Activated naive CD8-positive, alpha-beta T cell treated with anti-CD3 and anti-CD28 coated beads for 36 hours (primary cell): ENCODE data around the gene XYLB. TPM values are rescaled to one million over a fixed set of nuclear protein-coding genes. Genes with fewer than 3 reads are reported as not detected.

Experiments used
- DNase-seq: peaks from one replicate; pipeline ENCODE4 v3.0.0; 2021
- H3K27ac Mint-ChIP-seq: one replicate; pipeline ENCODE4 v1.8.0; 2022; ENCODE audit warnings: mild to moderate bottlenecking, moderate library complexity, mixed read lengths
- H3K27me3 Mint-ChIP-seq: one replicate; pipeline ENCODE4 v1.8.0; 2022; ENCODE audit warnings: mild to moderate bottlenecking, mixed read lengths
- H3K36me3 Mint-ChIP-seq: one replicate; pipeline ENCODE4 v1.8.0; 2021; ENCODE audit warnings: mild to moderate bottlenecking, mixed read lengths
- H3K4me1 Mint-ChIP-seq: one replicate; pipeline ENCODE4 v1.8.0; 2021; ENCODE audit warnings: mixed read lengths
- H3K4me3 Mint-ChIP-seq: one replicate; pipeline ENCODE4 v1.8.0; 2022; ENCODE audit warnings: mild to moderate bottlenecking, moderate library complexity, mixed read lengths
- H3K9me3 Mint-ChIP-seq: one replicate; pipeline ENCODE4 v1.8.0; 2022; ENCODE audit warnings: mixed read lengths
- total RNA-seq, 2 experiments: library from RNA; stranded (reverse); gene quantifications; one replicate each; pipeline ENCODE4 v1.2.3, GENCODE V29; 2021

The XYLB gene
- total RNA-seq, 2 experiments from 2014 or later: 6.0 to 6.9 TPM

DNA sequence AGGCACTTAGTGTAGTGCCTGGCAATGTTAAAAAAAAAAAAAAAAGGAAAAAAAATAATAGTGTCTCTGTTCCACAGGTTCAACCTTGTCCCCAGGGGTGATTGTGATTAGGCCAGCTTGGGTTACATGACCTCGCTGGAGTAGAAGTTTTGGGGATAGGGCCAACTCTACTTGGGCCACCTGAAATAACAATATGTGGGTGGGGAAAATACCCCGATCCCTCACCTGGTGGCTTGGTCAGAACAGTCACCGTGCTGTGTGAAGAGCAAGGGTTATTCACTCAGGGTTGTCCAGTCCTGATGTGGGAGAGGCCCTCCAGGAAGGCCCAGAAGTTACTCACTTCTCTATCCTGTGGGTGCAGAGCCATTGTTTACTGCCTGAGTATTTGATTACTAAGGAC, 19.5 kb downstream of the XYLB start:
- H3K36me3 Mint-ChIP-seq: peaks cover 37% of the 10 kb centered on the region
- H3K27ac Mint-ChIP-seq: no peak overlapping the region
- no peak for DNase-seq
- no peak overlapping the region for H3K4me3 Mint-ChIP-seq
- peaks cover 9% of the 10 kb centered on the region for H3K4me1 Mint-ChIP-seq
- H3K27me3 Mint-ChIP-seq: no peaks in the 10 kb centered on the region
- no peaks in the 10 kb centered on the region for H3K9me3 Mint-ChIP-seq

DNA sequence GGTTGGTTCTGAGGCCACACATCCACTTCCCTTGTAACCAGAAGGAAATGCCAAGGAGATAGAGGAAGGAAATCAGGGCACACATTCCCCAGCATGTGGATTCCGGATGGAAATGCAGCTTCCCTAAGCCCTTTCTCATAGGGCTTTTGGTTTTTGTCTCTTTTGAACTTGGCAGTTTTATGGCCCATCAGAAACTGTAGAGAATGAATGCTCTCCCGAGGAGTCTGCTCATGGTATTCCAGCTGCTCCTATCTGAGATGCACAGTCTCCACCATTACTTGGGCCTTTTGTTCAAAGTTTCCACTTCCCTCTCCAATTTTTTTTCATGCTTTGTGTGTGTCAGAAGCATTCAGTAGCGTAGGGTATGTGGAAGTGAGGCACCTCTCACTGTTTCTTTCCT, 21.2 kb downstream of the XYLB start:
- Mint-ChIP-seq H3K9me3 (no peaks in the 10 kb centered on the region), H3K36me3 (peaks cover 41% of the 10 kb centered on the region), H3K4me1 (peaks cover 9% of the 10 kb centered on the region), H3K27me3 (no peaks in the 10 kb centered on the region), H3K27ac (no peak overlapping the region), H3K4me3 (no peak overlapping the region)
- DNase-seq: no peak

DNA sequence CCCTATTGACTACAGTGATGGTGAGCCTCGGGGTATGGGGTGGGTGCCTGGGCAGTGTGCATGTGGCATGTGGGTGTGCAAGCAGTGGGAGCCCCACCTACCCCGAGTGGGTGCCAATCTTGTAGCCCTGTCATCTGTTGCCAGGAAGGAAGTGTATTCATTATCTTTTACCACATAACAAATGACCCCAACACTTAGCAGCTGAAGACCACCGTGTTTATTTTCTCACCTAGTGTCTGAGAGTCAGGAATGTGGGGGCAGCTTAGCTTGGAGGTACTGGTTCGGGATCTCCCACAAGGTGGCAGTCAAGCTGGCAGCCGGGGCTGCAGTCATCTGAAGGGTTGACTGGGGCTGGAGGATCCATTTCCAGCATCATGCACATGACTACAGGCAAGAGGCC, 21.7 kb downstream of the XYLB start:
- no peaks in the 10 kb centered on the region for H3K9me3 Mint-ChIP-seq
- peaks cover 12% of the 10 kb centered on the region for H3K4me1 Mint-ChIP-seq
- peaks cover 42% of the 10 kb centered on the region for H3K36me3 Mint-ChIP-seq
- no peak overlapping the region for H3K4me3 Mint-ChIP-seq
- no peaks in the 10 kb centered on the region for H3K27me3 Mint-ChIP-seq
- no peak for DNase-seq
- H3K27ac Mint-ChIP-seq: no peak overlapping the region

DNA sequence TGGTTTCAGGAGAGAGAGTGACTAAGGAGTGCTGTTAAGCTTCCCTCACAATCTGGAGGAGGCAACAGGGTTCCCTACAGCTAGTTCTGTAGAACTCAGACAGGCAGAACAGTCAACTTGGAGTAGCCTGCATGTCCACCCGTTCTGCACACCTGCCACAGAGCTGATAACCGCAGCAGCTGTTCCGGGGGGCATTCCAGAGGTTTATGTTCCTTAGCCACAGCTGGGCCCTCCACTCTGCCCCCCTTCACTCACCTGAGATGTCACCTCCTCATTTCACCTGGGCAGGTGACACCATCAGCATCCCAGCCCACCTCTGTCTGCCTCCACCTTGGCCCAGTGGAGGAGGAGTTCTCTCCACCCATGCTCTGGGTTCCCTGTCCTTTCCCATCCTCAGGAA, 22.6 kb downstream of the XYLB start:
- Mint-ChIP-seq H3K36me3 (peaks cover 38% of the 10 kb centered on the region), H3K27ac (no peak overlapping the region), H3K27me3 (no peaks in the 10 kb centered on the region), H3K4me1 (peaks cover 17% of the 10 kb centered on the region), H3K9me3 (no peaks in the 10 kb centered on the region), H3K4me3 (no peak overlapping the region)
- no peak for DNase-seq

DNA sequence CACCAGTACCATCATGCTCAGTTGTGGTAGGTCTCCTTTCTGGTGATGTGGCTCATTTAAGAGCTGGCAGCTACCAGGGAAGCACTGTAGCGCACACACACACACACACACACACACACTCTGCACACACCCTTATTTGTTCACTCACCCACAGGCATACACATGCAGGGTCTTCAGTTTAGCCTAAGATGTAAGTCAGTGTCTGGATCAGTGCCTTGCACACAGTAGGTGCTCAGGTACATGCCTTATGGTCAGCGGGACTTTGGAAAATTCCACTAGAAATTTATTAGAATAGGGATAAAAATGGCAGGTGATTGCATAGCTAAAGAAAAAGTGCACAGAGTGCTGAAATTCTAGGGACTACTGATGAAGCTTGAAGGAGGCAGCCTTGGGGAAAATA, 23.6 kb downstream of the XYLB start:
- peaks cover 36% of the 10 kb centered on the region for H3K36me3 Mint-ChIP-seq
- no peaks in the 10 kb centered on the region for H3K27me3 Mint-ChIP-seq
- DNase-seq: no peak
- no peak overlapping the region for H3K27ac Mint-ChIP-seq
- no peaks in the 10 kb centered on the region for H3K9me3 Mint-ChIP-seq
- H3K4me1 Mint-ChIP-seq: peaks cover 17% of the 10 kb centered on the region
- no peak overlapping the region for H3K4me3 Mint-ChIP-seq

DNA sequence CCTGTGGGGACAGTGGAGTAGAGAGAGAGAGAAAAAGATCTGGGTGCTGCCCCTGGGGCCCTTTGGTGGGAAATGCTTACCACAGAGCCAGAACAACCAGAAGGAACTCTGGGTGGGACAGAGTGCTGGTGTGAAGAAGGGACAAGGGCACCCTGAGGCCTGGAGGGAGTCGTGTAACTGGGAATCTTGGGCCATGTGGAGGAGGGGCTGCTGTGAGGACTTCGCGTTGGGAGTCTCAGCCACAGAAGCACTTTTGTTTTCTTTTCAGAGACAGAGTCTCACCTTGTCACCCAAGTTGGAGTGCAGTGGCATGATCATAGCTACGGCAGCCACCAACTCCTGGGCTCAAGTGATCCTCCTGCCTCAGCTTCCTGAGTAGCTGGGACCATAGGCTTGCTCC, 24.3 kb downstream of the XYLB start:
- H3K4me3 Mint-ChIP-seq: no peak overlapping the region

DNA sequence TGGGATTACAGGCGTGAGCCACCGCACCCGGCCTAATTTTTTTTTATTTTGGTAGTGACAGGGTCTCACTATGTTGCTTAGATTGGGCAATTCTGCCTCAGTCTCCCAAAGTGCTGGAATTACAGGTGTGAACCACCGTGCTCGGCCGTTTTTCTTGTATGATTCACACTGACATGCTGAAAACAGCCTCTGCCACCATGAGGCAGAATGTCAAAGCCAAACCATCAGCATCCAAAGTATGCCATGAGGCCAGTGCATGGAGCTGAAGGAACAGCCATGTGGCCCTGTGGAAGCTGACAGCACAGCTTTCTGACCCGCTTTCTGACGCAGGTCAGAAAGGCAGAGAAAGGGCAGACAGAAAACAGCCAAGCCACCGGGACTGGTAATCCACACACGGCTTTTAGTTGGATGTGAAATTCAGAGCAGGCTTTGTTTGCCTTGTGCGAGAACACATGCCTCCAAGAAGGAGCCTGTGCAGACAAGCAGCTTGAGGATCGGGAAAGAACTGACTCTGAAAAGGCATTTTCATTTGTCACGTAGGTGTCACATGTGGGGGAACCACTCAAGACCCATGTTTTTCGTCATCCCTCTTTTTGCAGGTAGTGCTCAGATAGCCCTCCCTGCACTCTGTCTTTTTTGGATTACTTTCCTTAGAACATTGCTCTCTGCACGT, 25.1 kb downstream of the XYLB start:
- H3K9me3 Mint-ChIP-seq: no peaks in the 10 kb centered on the region
- H3K27ac Mint-ChIP-seq: no peak overlapping the region
- no peak for DNase-seq
- peaks cover 37% of the 10 kb centered on the region for H3K36me3 Mint-ChIP-seq
- H3K27me3 Mint-ChIP-seq: no peaks in the 10 kb centered on the region
- no peak overlapping the region for H3K4me3 Mint-ChIP-seq
- peaks cover 17% of the 10 kb centered on the region for H3K4me1 Mint-ChIP-seq

More for the DNA sequence above, 24.3 kb downstream of the XYLB start:
- H3K27me3 Mint-ChIP-seq: no peaks in the 10 kb centered on the region
- peaks cover 17% of the 10 kb centered on the region for H3K4me1 Mint-ChIP-seq
- H3K27ac Mint-ChIP-seq: no peak overlapping the region
- no peaks in the 10 kb centered on the region for H3K9me3 Mint-ChIP-seq
- peaks cover 36% of the 10 kb centered on the region for H3K36me3 Mint-ChIP-seq
- no peak for DNase-seq

DNA sequence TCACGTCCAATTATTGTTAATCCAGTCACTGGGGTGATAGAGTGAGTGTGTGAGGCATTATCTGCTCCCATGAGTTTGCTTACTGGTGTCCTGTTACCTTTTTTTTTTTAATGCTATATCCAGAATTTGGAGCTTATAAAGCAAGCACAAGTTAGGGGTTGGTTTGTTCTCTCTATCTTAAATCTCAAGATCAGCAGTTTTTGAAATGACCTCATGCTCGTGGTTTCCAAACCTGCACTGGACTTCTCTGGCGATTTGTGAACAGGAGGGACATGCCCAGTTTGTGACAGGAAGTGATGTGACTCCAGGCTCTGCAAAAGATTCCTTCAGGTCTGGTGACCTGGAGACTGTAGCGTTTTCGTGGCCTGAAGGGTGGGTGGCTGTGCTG, 25.6 kb downstream of the XYLB start:
- Mint-ChIP-seq H3K36me3 (peaks cover 41% of the 10 kb centered on the region), H3K27ac (no peak overlapping the region), H3K4me1 (peaks cover 17% of the 10 kb centered on the region), H3K4me3 (no peak overlapping the region), H3K27me3 (no peaks in the 10 kb centered on the region), H3K9me3 (no peaks in the 10 kb centered on the region)
- DNase-seq: no peak

DNA sequence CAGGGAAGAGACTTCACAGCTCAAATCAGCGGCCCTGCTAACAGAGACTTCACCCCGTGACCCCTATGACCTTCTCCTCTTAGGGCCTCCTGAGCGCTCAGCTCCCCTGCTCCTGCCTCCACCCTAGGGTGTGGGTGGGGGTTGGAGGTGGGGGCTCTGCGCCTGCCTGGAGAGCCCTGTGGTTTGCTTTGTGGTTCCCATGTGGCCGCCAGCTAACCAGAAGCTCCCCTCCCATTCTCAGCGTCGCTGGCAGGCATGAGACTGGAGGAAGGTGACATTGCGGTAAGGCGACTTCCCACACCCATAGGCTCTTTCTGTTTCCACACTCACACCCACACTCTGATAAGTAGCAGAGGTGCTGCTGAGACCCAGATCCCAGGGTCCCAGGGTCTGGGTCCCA, 27.6 kb downstream of the XYLB start:
- no peaks in the 10 kb centered on the region for H3K27me3 Mint-ChIP-seq
- H3K4me3 Mint-ChIP-seq: no peak overlapping the region
- H3K36me3 Mint-ChIP-seq: peaks cover 45% of the 10 kb centered on the region
- DNase-seq: peak; percentile 46
- no peak overlapping the region for H3K27ac Mint-ChIP-seq
- H3K4me1 Mint-ChIP-seq: peaks cover 17% of the 10 kb centered on the region
- no peaks in the 10 kb centered on the region for H3K9me3 Mint-ChIP-seq

DNA sequence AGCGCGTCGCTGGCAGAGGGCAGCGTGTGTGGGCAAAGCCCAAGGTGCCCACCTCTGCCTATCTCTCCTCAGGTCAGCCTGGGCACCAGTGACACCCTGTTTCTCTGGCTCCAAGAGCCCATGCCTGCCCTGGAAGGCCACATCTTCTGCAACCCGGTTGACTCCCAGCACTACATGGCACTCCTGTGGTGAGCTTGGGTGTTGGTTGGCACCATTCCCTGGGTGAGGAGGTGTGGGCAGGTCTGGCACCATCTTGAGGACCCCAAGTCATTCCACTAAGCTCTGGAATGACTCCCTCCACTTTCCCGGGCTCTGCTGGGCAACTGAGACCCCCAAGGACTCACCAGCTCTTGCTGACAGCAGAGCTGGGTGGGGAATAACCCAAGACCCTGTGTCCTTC, 28.5 kb downstream of the XYLB start:
- H3K27ac Mint-ChIP-seq: no peak overlapping the region
- H3K36me3 Mint-ChIP-seq: peaks cover 53% of the 10 kb centered on the region
- H3K27me3 Mint-ChIP-seq: no peaks in the 10 kb centered on the region
- DNase-seq: no peak
- H3K4me1 Mint-ChIP-seq: peaks cover 17% of the 10 kb centered on the region
- no peaks in the 10 kb centered on the region for H3K9me3 Mint-ChIP-seq
- H3K4me3 Mint-ChIP-seq: no peak overlapping the region

DNA sequence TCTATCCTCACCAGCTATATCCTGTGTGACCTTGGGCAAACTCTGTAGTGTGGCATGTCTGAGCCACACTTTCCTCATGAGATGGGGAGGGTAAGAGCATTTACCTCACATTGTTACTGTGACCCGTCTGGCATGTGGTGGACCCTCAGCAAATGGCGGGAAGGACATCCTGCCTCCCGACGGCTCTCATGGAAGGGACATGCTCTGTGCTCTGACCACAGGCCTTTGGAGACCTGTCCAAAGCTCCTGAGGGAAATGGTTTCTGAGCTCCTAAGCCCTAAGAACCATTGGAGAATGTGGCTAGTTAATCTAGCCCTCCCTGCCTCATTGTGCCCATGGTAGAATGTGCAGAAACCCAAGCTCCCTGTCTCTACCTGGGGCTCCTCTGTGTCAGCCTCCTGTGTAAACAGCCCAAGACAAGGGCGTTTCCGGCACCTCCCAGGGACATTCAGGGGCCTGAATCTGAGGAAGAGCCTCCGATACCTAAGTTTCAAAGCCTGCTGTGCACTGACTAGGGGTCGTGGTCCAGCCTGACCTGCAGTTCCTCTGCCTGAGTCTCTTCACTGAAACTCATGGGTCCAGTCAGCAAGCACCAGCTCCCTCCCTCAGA, 29.0 kb downstream of the XYLB start:
- Mint-ChIP-seq H3K36me3 (peaks cover 55% of the 10 kb centered on the region), H3K9me3 (peaks cover under 1% of the 10 kb centered on the region), H3K4me1 (peaks cover 17% of the 10 kb centered on the region), H3K27me3 (no peaks in the 10 kb centered on the region), H3K27ac (no peak overlapping the region), H3K4me3 (no peak overlapping the region)
- DNase-seq: no peak

DNA sequence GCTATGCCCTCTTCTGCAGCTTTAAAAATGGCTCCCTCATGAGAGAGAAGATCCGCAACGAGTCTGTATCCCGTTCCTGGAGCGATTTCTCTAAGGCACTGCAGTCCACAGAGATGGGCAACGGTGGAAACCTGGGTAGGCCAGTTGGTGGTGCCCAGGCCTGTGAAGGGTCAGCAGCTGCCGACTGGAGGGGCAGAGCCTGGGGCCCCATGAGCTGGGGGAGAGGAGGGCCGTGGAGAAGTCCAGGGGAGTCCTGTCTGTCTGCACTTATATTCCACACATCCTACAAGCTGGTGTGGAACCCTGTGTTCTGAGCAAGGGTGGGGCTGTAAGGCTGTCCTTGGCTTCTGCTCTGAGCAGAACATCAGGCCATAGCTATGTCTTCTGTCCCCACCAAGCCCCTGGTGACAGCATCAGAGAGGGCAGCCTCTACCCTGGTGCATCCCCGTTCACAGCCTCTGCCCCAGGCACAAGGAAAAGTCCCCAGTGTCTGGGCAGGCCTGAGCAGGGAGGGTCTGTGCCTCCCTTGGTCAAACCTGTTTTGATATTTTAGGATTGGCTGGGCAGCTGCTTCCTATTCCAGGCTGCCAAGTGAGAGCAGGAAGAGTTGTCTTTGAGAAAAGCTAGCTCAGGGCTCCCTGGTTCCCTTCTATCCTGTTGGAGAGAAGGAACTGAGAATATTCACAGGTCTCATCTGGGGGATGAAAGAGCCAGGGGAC, 29.7 kb downstream of the XYLB start:
- H3K36me3 Mint-ChIP-seq: peaks cover 57% of the 10 kb centered on the region
- H3K27ac Mint-ChIP-seq: no peak overlapping the region
- no peak for DNase-seq
- no peaks in the 10 kb centered on the region for H3K27me3 Mint-ChIP-seq
- H3K9me3 Mint-ChIP-seq: peaks cover 6% of the 10 kb centered on the region
- peaks cover 17% of the 10 kb centered on the region for H3K4me1 Mint-ChIP-seq
- no peak overlapping the region for H3K4me3 Mint-ChIP-seq

DNA sequence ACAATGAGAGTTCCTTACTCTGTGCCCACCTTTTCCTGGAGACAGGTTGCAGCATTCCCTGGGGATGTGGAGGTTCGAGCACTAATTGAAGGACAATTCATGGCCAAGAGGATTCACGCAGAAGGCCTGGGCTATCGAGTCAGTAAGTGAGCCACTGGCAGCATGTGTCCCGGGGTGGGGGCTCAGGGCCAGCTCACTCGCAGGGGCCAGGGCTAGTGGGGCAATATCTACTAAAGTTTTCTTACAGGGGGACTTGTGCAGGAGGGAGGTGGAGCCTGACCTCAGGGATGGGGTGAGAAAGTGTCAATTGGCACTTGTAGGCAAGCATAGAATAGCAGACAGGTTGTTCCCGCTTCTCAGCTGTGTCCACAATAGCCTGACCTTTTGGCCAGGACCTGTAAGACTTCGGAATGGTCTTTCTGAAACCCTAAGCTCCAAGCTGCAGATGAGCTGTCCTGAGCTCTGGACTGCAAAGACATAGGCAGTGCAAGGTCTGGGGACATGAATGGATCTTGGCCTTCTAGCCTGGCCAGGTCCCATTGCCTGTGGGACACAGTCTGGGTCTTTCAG, 32.7 kb downstream of the XYLB start:
- Mint-ChIP-seq H3K4me3 (no peak overlapping the region), H3K27ac (no peak overlapping the region), H3K4me1 (peaks cover 4% of the 10 kb centered on the region), H3K27me3 (no peaks in the 10 kb centered on the region), H3K36me3 (peaks cover 58% of the 10 kb centered on the region), H3K9me3 (peaks cover 6% of the 10 kb centered on the region)
- DNase-seq: no peak

DNA sequence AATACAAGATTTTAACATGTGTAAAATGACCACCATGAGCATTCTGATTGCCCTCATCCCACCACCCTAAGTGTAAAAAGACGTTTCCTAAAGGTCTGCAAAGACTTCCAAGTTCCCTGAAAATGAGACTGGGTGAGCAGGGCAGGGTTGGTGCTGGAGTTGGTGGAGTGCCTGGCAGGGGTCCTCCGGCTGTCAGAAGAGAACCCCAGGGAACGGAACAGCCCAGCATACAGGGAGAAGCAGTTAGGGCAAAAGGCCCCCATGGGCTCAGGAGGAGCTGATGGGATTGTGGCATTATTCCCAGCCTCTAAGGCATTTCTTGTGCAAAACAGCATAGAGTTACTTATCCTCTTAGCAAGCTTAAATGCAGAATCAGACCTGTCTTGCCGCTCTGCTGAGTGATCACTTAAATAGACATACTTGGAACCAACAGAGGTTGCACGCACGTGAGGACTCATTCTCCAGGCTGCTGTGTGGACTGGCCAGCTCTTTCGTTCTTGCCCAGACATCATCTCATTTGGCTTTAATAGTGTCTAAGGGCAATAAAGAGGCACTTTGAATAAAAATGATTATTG, 36.0 kb downstream of the XYLB start:
- no peak for DNase-seq
- Mint-ChIP-seq H3K36me3 (peaks cover 64% of the 10 kb centered on the region), H3K9me3 (peaks cover 16% of the 10 kb centered on the region), H3K4me1 (no peaks in the 10 kb centered on the region), H3K27ac (no peak overlapping the region), H3K27me3 (no peaks in the 10 kb centered on the region), H3K4me3 (no peak overlapping the region)

DNA sequence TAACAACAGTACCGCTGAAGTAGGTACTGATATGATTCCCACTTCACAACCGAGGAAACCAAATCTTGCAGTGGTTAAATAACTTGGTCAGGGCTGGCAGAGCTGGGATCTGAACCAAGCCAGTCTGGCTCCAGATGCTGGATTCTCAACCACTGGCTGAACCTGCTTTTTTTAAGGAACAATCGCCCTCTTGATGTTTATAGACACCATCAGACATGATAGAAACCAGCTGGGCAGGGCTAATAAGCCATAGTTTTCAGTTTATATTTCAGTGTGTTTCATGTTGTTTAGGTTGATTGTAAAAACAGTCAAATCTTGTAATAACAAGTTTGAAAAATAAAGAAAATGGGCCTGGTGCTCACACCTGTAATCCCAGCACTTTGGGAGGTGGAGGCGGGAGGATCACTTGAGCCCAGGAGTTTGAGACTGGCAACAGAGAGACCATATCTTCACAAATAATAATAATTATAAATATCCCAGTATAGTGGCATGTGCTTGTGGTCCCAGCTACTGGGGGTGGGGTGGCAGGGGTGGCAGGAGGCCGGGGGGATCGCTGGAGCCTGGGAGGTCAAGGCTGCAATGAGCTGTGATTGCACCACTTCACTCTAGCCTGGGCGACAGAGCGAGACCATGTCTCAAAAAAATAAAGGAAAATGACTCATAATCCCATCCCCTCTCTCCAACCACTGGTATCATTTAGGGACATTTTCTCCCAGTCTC, 36.7 kb downstream of the XYLB start:
- H3K4me1 Mint-ChIP-seq: no peaks in the 10 kb centered on the region
- H3K4me3 Mint-ChIP-seq: no peak overlapping the region
- DNase-seq: no peak
- H3K36me3 Mint-ChIP-seq: peaks cover 61% of the 10 kb centered on the region
- peaks cover 16% of the 10 kb centered on the region for H3K9me3 Mint-ChIP-seq
- no peaks in the 10 kb centered on the region for H3K27me3 Mint-ChIP-seq
- H3K27ac Mint-ChIP-seq: no peak overlapping the region
